ENCODE results near the gene MAT1A. TPM values are rescaled to one million over a fixed set of nuclear protein-coding genes. Genes with fewer than 3 reads are reported as not detected.
"Not testable (repeated sequence)": the region's sequence is repeated elsewhere in the genome, so short reads cannot be mapped to it uniquely, and the experiment has no call there.

Gene MAT1A
- total and polyA plus RNA-seq, 8 donors, result 0.23 to 1.1 (median 0.31) TPM; not detected in 5

DNA sequence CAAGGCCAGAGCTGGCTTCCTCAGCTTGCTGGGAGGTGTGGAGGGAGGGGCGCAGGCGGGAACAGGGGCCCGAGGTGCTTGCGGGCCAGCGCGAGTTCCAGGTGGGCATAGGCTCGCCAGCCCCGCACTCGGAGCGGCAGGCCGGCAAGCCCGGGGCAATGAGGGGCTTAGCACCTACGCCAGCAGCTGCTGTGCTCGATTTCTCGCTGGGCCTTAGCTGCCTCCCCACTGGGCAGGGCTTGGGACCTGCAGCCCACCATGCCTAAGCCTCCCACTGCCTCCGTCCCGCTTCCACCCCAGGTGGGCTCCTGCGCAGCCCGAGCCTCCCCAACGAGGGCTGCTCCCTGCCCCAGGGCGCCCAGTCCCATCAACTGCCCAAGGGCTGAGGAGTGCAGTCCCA, 25.9 kb upstream of the MAT1A start:
- Histone ChIP-seq H3K36me3 (no peaks in the 10 kb centered on the region), H3K4me1 (no peaks in the 10 kb centered on the region), H3K9me3 (peaks cover 0 to 7% (median 0%) of the 10 kb centered on the region in 4 donors), H3K4me3 (no peak overlapping the region), H3K27ac (no peak overlapping the region), H3K27me3 (no peaks in the 10 kb centered on the region)
- intact Hi-C loops (cut with DNase I; ENCODE audit: low total_unique reads), result no loop called here
- 92 to 95% (median 93%) methylated on average over 3 to 21 of the region's 21 CpGs for WGBS, 5 donors
- TF ChIP-seq EP300 (IDR thresholded peaks at IDR 0.05), result no peak
- no peak for TF ChIP-seq POLR2AphosphoS5 (IDR thresholded peaks at IDR 0.05)
- TF ChIP-seq POLR2A (IDR thresholded peaks at IDR 0.05), result no peak
- TF ChIP-seq, protein P1, sequence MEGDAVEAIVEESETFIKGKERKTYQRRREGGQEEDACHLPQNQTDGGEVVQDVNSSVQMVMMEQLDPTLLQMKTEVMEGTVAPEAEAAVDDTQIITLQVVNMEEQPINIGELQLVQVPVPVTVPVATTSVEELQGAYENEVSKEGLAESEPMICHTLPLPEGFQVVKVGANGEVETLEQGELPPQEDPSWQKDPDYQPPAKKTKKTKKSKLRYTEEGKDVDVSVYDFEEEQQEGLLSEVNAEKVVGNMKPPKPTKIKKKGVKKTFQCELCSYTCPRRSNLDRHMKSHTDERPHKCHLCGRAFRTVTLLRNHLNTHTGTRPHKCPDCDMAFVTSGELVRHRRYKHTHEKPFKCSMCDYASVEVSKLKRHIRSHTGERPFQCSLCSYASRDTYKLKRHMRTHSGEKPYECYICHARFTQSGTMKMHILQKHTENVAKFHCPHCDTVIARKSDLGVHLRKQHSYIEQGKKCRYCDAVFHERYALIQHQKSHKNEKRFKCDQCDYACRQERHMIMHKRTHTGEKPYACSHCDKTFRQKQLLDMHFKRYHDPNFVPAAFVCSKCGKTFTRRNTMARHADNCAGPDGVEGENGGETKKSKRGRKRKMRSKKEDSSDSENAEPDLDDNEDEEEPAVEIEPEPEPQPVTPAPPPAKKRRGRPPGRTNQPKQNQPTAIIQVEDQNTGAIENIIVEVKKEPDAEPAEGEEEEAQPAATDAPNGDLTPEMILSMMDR (IDR thresholded peaks at IDR 0.05), result no peak
- DNase-seq, result no peak

DNA sequence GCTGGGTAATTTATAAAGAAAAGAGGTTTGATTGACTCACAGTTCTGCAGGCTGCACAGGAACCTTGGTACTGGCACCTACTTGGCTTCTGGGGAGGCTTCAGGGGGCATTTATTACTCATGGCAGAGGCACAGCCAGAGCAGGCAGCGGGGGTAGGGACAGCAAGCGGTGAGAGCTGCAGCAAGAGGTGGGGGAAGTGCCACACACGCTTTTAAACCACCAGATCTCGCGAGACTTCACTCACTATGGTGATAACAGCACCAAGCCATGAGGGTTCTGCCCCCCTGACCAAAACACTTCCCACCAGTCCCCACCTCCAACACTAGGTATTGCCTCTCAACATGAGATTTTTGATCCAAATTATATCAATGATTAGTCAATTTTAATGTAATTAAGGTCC, 24.1 kb upstream of the MAT1A start:
- no peaks in the 10 kb centered on the region for H3K4me1 ChIP-seq
- no peak for DNase-seq
- no peak overlapping the region for H3K27ac ChIP-seq
- no peaks in the 10 kb centered on the region for H3K27me3 ChIP-seq
- no peaks in the 10 kb centered on the region for H3K36me3 ChIP-seq
- H3K9me3 ChIP-seq, result peaks cover 0 to 7% (median 0%) of the 10 kb centered on the region in 4 donors
- TF ChIP-seq POLR2AphosphoS5 (IDR thresholded peaks at IDR 0.05) (no peak), POLR2A (IDR thresholded peaks at IDR 0.05) (no peak), EP300 (IDR thresholded peaks at IDR 0.05) (no peak)
- TF ChIP-seq, protein P1 (IDR thresholded peaks at IDR 0.05), result no peak
- H3K4me3 ChIP-seq, result no peak overlapping the region
- WGBS, 5 donors, result 76 to 89% (median 79%) methylated on average over 5 of the region's 5 CpGs
- intact Hi-C loops (cut with DNase I; ENCODE audit: low total_unique reads), result no loop called here

DNA sequence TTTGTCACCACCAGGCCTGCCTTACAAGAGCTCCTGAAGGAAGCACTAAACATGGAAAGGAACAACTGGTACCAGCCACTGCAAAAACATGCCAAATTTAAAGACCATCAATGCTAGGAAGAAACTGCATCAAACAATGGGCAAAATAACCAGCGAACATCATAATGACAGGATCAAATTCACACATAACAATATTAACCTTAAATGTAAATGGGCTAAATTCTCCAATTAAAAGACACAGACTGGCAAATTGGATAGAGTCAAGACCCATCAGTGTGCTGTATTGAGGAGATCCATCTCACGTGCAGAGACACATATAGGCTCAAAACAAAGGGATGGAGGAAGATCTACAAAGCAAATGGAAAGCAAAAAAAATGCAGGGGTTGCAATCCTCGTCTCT, 16.5 kb upstream of the MAT1A start:
- H3K27ac ChIP-seq; intact Hi-C loops (cut with DNase I; ENCODE audit: low total_unique reads); H3K4me3 ChIP-seq; DNase-seq; H3K27me3 ChIP-seq; H3K36me3 ChIP-seq; H3K4me1 ChIP-seq: not testable (repeated sequence)
- H3K9me3 ChIP-seq, result peaks cover 0 to 25% (median 8%) of the 10 kb centered on the region in 4 donors
- WGBS, 5 donors, result 73 to 86% (median 83%) methylated on average over 3 of the region's 3 CpGs

DNA sequence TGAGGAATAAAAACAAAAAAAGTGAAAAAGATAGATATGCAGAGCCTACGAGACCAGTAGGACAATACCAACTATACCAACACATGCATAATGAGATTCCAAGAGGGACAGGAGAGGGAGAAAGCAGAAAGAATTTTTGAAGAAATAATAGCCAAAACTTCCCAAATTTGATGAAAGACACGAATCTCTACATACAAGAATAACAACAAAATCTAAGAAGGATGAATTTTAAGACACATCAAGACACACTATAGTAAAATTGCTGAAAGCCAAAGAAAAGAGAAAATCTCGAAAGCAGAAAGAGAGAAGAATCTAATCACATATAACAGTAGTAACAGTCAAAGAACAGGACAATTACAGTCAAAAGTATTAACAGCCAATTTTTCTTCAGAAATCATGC, 7.5 kb upstream of the MAT1A start:
- Histone ChIP-seq H3K4me3 (no peak overlapping the region), H3K9me3 (peaks cover 0 to 17% (median 13%) of the 10 kb centered on the region in 4 donors), H3K4me1 (no peaks in the 10 kb centered on the region), H3K36me3 (no peaks in the 10 kb centered on the region), H3K27ac (no peak overlapping the region), H3K27me3 (no peaks in the 10 kb centered on the region)
- 64 to 85% (median 76%) methylated on average over 3 of the region's 3 CpGs for WGBS, 5 donors
- DNase-seq, result no peak
- intact Hi-C loops (cut with DNase I; ENCODE audit: low total_unique reads), result no loop called here
- TF ChIP-seq, protein P1 (IDR thresholded peaks at IDR 0.05), result no peak
- no peak for TF ChIP-seq POLR2AphosphoS5 (IDR thresholded peaks at IDR 0.05)
- no peak for TF ChIP-seq POLR2A (IDR thresholded peaks at IDR 0.05)
- TF ChIP-seq EP300 (IDR thresholded peaks at IDR 0.05), result no peak

DNA sequence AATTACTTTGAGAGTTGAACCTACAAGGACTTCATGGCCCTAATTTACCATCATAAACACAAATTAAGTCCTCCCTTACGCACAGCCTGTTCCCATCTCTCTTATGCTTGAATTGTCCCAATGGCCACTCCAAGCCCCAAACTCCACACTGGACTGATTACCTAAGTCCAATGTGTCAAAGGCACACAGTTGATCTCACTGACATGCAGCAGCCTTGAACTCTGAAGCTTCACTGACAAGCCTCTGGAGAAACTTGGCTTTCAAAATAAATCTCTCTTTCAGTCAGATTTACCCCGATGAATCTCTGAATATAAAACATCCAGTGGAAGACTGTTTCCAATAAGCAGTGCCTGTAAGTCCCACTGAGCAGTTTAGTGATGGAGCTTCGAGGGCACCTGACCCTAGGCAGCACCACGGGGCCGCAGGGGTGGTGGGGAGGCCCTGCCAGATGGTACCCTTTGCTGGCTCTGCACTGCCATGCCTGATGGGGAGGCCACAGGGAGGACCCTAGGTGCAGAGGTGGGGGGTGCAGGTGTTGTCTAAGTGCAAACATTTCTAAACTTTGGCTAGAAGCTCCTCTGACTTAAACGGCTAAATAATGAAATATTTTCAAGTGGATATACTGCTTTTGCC, 3.3 kb upstream of the MAT1A start:
- TF ChIP-seq POLR2AphosphoS5 (IDR thresholded peaks at IDR 0.05) (no peak), POLR2A (IDR thresholded peaks at IDR 0.05) (no peak), EP300 (IDR thresholded peaks at IDR 0.05) (no peak)
- TF ChIP-seq, protein P1 (IDR thresholded peaks at IDR 0.05), result no peak
- 70 to 87% (median 86%) methylated on average over 6 of the region's 6 CpGs for WGBS, 5 donors

More for the DNA sequence above, 3.3 kb upstream of the MAT1A start:
- no peak overlapping the region for H3K4me3 ChIP-seq
- intact Hi-C loops (cut with DNase I; ENCODE audit: low total_unique reads), result no loop called here
- H3K36me3 ChIP-seq, result no peaks in the 10 kb centered on the region
- DNase-seq, result no peak
- peaks cover 0 to 3% (median 0%) of the 10 kb centered on the region in 4 donors for H3K4me1 ChIP-seq
- no peaks in the 10 kb centered on the region for H3K27me3 ChIP-seq
- no peak overlapping the region for H3K27ac ChIP-seq
- H3K9me3 ChIP-seq, result peaks cover 0 to 9% (median 6%) of the 10 kb centered on the region in 4 donors

Measured in stomach (tissue), 9 donors.